HEK293T (cell line): ENCODE results near the gene ZNF263.

ENCODE experiments used
- ARNT ChIP-seq: fragments of 450-650 bp; IDR thresholded peaks from 2 replicates; pipeline ENCODE4 v1.6.1; 2017; ENCODE audit warnings: mild to moderate bottlenecking
- BHLHE40 ChIP-seq: fragments of 450-650 bp; IDR thresholded peaks from 2 replicates; pipeline ENCODE4 v1.6.1; 2016; ENCODE audit warnings: mild to moderate bottlenecking, moderate library complexity, borderline replicate concordance
- FOXA1 ChIP-seq: fragments of 450-650 bp; IDR thresholded peaks from 2 replicates; pipeline ENCODE4 v1.6.1; 2016; ENCODE audit warnings: mild to moderate bottlenecking
- LEF1 ChIP-seq: fragments of 450-650 bp; IDR thresholded peaks from 2 replicates; pipeline ENCODE4 v1.6.1; 2017; ENCODE audit warnings: mild to moderate bottlenecking, borderline replicate concordance
- SP1 ChIP-seq: fragments of 450-650 bp; IDR thresholded peaks from 2 replicates; pipeline ENCODE4 v1.6.1; 2017
- SUZ12 ChIP-seq: fragments of 450-650 bp; IDR thresholded peaks from 2 replicates; pipeline ENCODE4 v1.6.1; 2016; ENCODE audit warnings: mild to moderate bottlenecking
- TARDBP ChIP-seq: fragments of 450-650 bp; IDR thresholded peaks from 2 replicates; pipeline ENCODE4 v1.6.1; 2016
- ZNF384 ChIP-seq: fragments of 450-650 bp; IDR thresholded peaks from 2 replicates; pipeline ENCODE4 v1.6.1; 2016
- TF ChIP-seq, protein P1 (sequence below): fragments of 450-650 bp; IDR thresholded peaks from 2 replicates; pipeline ENCODE4 v1.6.1; 2016

- no peak for TF ChIP-seq ARNT
- no peak for TF ChIP-seq FOXA1
- no peak for TF ChIP-seq BHLHE40
- no peak for TF ChIP-seq ZNF384
- TF ChIP-seq, protein P1, sequence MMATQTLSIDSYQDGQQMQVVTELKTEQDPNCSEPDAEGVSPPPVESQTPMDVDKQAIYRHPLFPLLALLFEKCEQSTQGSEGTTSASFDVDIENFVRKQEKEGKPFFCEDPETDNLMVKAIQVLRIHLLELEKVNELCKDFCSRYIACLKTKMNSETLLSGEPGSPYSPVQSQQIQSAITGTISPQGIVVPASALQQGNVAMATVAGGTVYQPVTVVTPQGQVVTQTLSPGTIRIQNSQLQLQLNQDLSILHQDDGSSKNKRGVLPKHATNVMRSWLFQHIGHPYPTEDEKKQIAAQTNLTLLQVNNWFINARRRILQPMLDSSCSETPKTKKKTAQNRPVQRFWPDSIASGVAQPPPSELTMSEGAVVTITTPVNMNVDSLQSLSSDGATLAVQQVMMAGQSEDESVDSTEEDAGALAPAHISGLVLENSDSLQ = no peak
- no peak for TF ChIP-seq SP1
- TF ChIP-seq TARDBP = no peak
- TF ChIP-seq SUZ12 = no peak
- TF ChIP-seq LEF1 = no peak
These were observed 44.8 kb downstream of the ZNF263 start for GRCh38 chr16:3328104-3328503.
